LNCAP (cell line): ENCODE measurements around the gene SIDT2.

Experiments used
- CTCF ChIP-seq: fragments of 450-650 bp; IDR thresholded peaks from 2 replicates; pipeline ENCODE4 v1.5.1; 2017; ENCODE audit warnings: mild to moderate bottlenecking

Gene SIDT2

GRCh38 chr11:117178210-117179034 is at the start of gene SIDT2:
Gene SIDT2, plus strand, starts transcription at chr11:117178743. Its CDS starts 521 bp downstream, at chr11:117179264.
- no peak for TF ChIP-seq CTCF

GRCh38 chr11:117130879-117131278 is 47.7 kb upstream of the SIDT2 start:
- no peak for TF ChIP-seq CTCF

GRCh38 chr11:117134431-117134830 is 44.1 kb upstream of the SIDT2 start:
- TF ChIP-seq CTCF: no peak

GRCh38 chr11:117143390-117143789 is 35.2 kb upstream of the SIDT2 start:
- no peak for TF ChIP-seq CTCF

- no peak for TF ChIP-seq CTCF
Measured at GRCh38 chr11:117143871-117144476, 34.6 kb upstream of the SIDT2 start, which contains the start of gene PAFAH1B2. Gene PAFAH1B2, plus strand, starts transcription at chr11:117144287. Its CDS starts 8,161 bp downstream, at chr11:117152448.

- no peak for TF ChIP-seq CTCF
Measured at GRCh38 chr11:117144477-117145392, 33.8 kb upstream of the SIDT2 start.

- 0 out of 2 replicates have a peak, but pooled peaks have one; percentile 9 for TF ChIP-seq CTCF
Measured at GRCh38 chr11:117145393-117145761, 33.2 kb upstream of the SIDT2 start.
